Measurements from ENCODE around the gene PCGF2. TPM values are rescaled to one million over a fixed set of nuclear protein-coding genes. Genes with fewer than 3 reads are reported as not detected.

Gene PCGF2
- total RNA-seq, 1 experiment from 2014 or later = 7.6 TPM

- DNase-seq (ENCODE audit: low read depth) = no peak
Measured at GRCh38 chr17:38719289-38719942, 28.7 kb downstream of the PCGF2 start.

- DNase-seq (ENCODE audit: low read depth) = no peak
Measured at GRCh38 chr17:38717139-38717745, 30.9 kb downstream of the PCGF2 start.

- no peak for DNase-seq (ENCODE audit: low read depth)
Measured at GRCh38 chr17:38716368-38717005, 31.6 kb downstream of the PCGF2 start.

- DNase-seq (ENCODE audit: low read depth) = no peak
Measured at GRCh38 chr17:38715216-38715943, 32.8 kb downstream of the PCGF2 start.

GRCh38 chr17:38713456-38714075 lies 34.6 kb downstream of the PCGF2 start:
- no peak for DNase-seq (ENCODE audit: low read depth)

GRCh38 chr17:38712593-38712992 lies 35.5 kb downstream of the PCGF2 start:
- no peak for DNase-seq (ENCODE audit: low read depth)

- no peak for DNase-seq (ENCODE audit: low read depth)
Measured at GRCh38 chr17:38711792-38712571, 36.2 kb downstream of the PCGF2 start.

- no peak for DNase-seq (ENCODE audit: low read depth)
Measured at GRCh38 chr17:38710985-38711384, 37.2 kb downstream of the PCGF2 start.

GRCh38 chr17:38710604-38710962 lies 37.6 kb downstream of the PCGF2 start:
- DNase-seq (ENCODE audit: low read depth) = no peak

GRCh38 chr17:38709864-38710603 lies 38.1 kb downstream of the PCGF2 start:
- no peak for DNase-seq (ENCODE audit: low read depth)

- DNase-seq (ENCODE audit: low read depth) = no peak
Measured at GRCh38 chr17:38709104-38709820, 38.9 kb downstream of the PCGF2 start.

GRCh38 chr17:38707678-38708351 lies 40.3 kb downstream of the PCGF2 start:
- no peak for DNase-seq (ENCODE audit: low read depth)

GRCh38 chr17:38706505-38707216 lies 41.5 kb downstream of the PCGF2 start:
- no peak for DNase-seq (ENCODE audit: low read depth)

GRCh38 chr17:38705803-38706504 lies 42.2 kb downstream of the PCGF2 start:
- peak; percentile 42 for DNase-seq (ENCODE audit: low read depth)

- no peak for DNase-seq (ENCODE audit: low read depth)
Measured at GRCh38 chr17:38705523-38705802, 42.7 kb downstream of the PCGF2 start.

GRCh38 chr17:38704606-38705522 lies 43.3 kb downstream of the PCGF2 start, which contains the start of gene MLLT6:
Gene MLLT6, plus strand, starts transcription at chr17:38705273. Its CDS starts 360 bp downstream, at chr17:38705633.
- peak; percentile 76 for DNase-seq (ENCODE audit: low read depth)
